Glutamatergic neuron (in vitro differentiated cells): ENCODE measurements around the gene DNASE2. TPM values are rescaled to one million over a fixed set of nuclear protein-coding genes. Genes with fewer than 3 reads are reported as not detected.

Experiments
- DNase-seq: peaks from one replicate; pipeline ENCODE4 v3.0.0; 2022
- H3K27ac Mint-ChIP-seq: one replicate; pipeline ENCODE4 v1.8.0; 2020; ENCODE audit warnings: mild to moderate bottlenecking, mixed read lengths, inconsistent platforms; ENCODE audit not compliant: unreplicated experiment
- H3K27me3 Mint-ChIP-seq: one replicate; pipeline ENCODE4 v1.8.0; 2020; ENCODE audit warnings: mild to moderate bottlenecking, moderate library complexity, mixed read lengths, inconsistent platforms; ENCODE audit not compliant: unreplicated experiment
- H3K36me3 Mint-ChIP-seq: one replicate; pipeline ENCODE4 v1.8.0; 2020; ENCODE audit warnings: mild to moderate bottlenecking, mixed read lengths, inconsistent platforms; ENCODE audit not compliant: unreplicated experiment
- H3K4me1 Mint-ChIP-seq: one replicate; pipeline ENCODE4 v1.8.0; 2020; ENCODE audit warnings: mild to moderate bottlenecking, low read depth, mixed read lengths, inconsistent platforms; ENCODE audit not compliant: unreplicated experiment
- H3K4me3 Mint-ChIP-seq: one replicate; pipeline ENCODE4 v1.8.0; 2020; ENCODE audit warnings: mild to moderate bottlenecking, mixed read lengths, inconsistent platforms; ENCODE audit not compliant: unreplicated experiment
- H3K9me3 Mint-ChIP-seq: one replicate; pipeline ENCODE4 v1.8.0; 2020; ENCODE audit warnings: mild to moderate bottlenecking, moderate library complexity, mixed read lengths, inconsistent platforms; ENCODE audit not compliant: unreplicated experiment
- microRNA-seq: library from miRNA; unstranded; fragments of <30 nt; microRNA quantifications from one replicate; pipeline ENCODE4, GENCODE V29; 2020; ENCODE audit not compliant: unreplicated experiment
- total RNA-seq: library from RNA; stranded (reverse); fragmentation: NEBNext Ultra II Directional; extraction: Animal tissue kit (Norgen Biotek cat#: 25700); gene quantifications from one replicate; pipeline ENCODE4 v1.2.1, GENCODE V29; 2021; ENCODE audit not compliant: unreplicated experiment
- TF ChIP-seq, protein P1 (sequence below): fragments of 200-600 bp; sonication (generic); IDR thresholded peaks from one replicate; pipeline ENCODE4 v1.5.0; 2021; ENCODE audit not compliant: partially characterized antibody, unreplicated experiment

Gene DNASE2
- total RNA-seq, 1 donor from 2014 or later: 7.9 TPM

DNA sequence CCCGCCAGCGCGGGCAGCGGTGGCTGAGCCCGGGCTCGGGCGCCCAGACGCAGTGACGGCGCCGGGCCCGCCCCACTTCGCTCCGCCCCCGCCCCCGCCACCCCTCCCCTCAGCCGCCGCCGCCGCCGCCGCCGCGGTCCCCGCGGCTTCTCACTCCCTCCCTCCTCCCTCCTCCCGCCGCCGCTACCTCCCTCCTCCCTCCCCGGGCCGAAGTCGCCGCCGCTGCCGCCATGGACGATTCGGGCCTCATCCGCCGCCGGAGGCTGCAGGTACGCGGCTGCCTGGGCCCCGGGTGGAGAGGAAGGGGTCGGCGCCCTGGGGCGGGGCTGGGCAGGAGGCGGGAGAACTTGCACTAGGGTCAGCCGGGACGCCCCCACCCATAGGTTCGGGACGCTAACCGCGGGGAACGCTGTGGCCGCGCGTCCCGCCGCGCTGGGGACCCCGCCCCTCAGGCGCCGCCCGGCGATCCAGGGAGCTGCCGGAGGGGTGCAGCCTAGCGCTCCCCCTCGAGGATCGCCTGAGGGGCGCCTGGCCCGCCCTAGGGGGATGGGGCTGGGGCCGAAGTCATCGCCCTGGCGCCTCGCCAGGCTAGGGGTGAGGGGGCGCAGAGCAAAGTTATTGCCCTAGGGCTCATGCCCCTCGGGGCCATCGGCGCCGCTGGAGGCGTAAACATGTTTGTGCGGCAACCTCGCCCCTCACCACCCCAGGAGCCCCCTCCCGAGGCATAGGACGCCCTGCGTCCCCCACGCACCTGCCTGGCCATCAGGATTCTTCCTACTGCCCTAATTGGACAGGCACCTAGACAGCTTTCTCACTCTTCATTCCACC is 47.3 kb downstream of the DNASE2 start:
- Mint-ChIP-seq H3K36me3 (no peaks in the 10 kb centered on the region), H3K27me3 (peaks cover 28% of the 10 kb centered on the region), H3K9me3 (peaks cover 20% of the 10 kb centered on the region), H3K4me3 (peak overlapping the region; percentile 89), H3K27ac (peak overlapping the region; percentile 19), H3K4me1 (peaks cover 27% of the 10 kb centered on the region)
- peak; percentile 81 for DNase-seq
- TF ChIP-seq, protein P1, sequence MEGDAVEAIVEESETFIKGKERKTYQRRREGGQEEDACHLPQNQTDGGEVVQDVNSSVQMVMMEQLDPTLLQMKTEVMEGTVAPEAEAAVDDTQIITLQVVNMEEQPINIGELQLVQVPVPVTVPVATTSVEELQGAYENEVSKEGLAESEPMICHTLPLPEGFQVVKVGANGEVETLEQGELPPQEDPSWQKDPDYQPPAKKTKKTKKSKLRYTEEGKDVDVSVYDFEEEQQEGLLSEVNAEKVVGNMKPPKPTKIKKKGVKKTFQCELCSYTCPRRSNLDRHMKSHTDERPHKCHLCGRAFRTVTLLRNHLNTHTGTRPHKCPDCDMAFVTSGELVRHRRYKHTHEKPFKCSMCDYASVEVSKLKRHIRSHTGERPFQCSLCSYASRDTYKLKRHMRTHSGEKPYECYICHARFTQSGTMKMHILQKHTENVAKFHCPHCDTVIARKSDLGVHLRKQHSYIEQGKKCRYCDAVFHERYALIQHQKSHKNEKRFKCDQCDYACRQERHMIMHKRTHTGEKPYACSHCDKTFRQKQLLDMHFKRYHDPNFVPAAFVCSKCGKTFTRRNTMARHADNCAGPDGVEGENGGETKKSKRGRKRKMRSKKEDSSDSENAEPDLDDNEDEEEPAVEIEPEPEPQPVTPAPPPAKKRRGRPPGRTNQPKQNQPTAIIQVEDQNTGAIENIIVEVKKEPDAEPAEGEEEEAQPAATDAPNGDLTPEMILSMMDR: no peak

DNA sequence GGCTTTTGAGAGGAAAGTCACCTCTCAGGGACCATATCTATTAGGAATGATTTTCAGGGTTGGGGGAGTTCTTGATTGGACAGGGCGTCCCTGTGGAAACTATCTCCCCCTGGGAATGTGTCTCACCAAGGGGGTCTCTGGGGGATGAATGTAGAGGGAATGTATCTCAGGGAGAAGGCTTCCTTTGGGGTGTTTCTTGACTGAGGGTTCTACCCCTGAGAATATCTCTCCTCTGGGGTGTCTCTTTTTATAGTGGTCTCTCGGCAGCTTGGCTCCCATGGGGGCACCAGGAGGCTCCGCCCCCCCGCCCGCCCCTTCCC is 47.9 kb downstream of the DNASE2 start:
- no peak for DNase-seq

DNA sequence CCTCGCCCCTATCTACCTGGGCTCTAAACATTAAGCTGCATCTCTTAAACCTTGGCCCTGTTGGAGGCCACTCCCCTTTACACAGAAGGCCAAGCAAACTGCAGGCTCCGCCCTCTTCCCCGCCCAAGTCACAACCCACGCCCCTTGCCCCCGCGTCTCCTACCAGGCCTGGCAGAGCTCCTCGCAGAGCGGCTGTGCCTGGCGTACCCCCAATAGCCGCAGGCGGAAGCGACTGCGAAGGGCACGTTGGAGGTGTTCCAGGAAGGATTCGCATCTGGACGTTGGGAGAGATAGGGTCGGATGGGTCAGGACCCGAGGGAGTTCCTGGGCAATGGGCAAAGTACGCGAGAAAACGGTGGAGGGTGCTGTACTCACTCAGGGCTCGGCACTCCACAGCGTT is 52.8 kb downstream of the DNASE2 start:
- DNase-seq: peak; percentile 73
- peaks cover 23% of the 10 kb centered on the region for H3K27me3 Mint-ChIP-seq
- TF ChIP-seq, protein P1: no peak
- H3K9me3 Mint-ChIP-seq: peaks cover 11% of the 10 kb centered on the region
- H3K4me1 Mint-ChIP-seq: peaks cover 18% of the 10 kb centered on the region
- no peak overlapping the region for H3K4me3 Mint-ChIP-seq
- no peaks in the 10 kb centered on the region for H3K36me3 Mint-ChIP-seq
- H3K27ac Mint-ChIP-seq: no peak overlapping the region

More for the DNA sequence above, 47.9 kb downstream of the DNASE2 start:
- peak overlapping the region; percentile 81 for H3K4me3 Mint-ChIP-seq
- H3K27me3 Mint-ChIP-seq: peaks cover 28% of the 10 kb centered on the region
- TF ChIP-seq, protein P1: no peak
- no peaks in the 10 kb centered on the region for H3K36me3 Mint-ChIP-seq
- H3K9me3 Mint-ChIP-seq: peaks cover 20% of the 10 kb centered on the region
- H3K27ac Mint-ChIP-seq: peak overlapping the region; percentile 79
- peaks cover 27% of the 10 kb centered on the region for H3K4me1 Mint-ChIP-seq

DNA sequence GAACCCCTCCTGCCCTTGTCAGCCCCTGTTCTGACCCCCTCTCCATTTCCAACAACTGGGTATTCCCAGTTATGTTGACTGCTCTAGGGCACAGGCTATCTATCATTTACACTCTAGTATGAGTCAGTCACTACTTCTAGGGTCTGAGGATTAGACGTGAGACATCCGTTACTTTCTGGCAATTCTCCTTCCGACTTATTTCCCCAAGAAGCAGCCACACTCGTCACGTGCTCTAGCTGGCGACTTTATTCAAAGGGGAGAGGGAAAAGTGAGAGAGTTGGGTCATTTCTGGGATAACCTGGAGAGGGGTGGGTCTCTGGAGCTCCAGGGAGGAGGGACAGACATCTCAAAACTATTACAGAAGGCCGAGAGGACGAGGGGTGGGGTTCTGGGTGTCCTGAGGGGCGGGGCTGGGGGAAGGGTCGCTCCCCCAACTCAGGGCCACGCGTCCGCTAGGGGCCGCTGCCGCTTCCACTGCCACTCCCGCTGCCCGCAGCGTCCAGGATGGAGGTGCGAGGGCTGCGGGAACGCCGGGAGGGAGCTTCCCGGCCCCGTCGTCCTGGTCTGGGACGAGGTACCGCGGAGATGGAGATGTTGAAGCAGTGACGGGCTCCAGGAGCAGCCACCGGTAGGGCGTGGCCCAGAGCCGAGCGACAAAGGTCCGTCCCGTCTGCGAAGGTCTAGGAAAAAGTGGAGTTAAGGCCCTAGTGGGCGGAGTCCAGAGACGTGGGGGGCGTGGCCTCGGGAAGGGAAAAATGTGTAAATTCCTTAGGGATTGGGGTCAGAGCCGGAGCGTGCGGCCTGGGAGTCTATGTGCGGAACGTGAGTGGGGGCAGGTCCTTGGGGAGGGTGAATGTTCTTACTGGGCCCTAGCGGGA is 55.8 kb downstream of the DNASE2 start:
- no peak overlapping the region for H3K27ac Mint-ChIP-seq
- H3K4me3 Mint-ChIP-seq: peak overlapping the region; percentile 69
- H3K36me3 Mint-ChIP-seq: no peaks in the 10 kb centered on the region
- H3K9me3 Mint-ChIP-seq: peaks cover 2% of the 10 kb centered on the region
- DNase-seq: peak; percentile 81
- peaks cover 10% of the 10 kb centered on the region for H3K27me3 Mint-ChIP-seq
- no peaks in the 10 kb centered on the region for H3K4me1 Mint-ChIP-seq
- TF ChIP-seq, protein P1: peak; percentile 65

Small RNA genes lying within 50 kb of the gene (microRNA-seq; reads per million reads assigned to microRNA genes)
- gene MIR5695 (0.41 reads per million), gene MIR6794 (10.6 reads per million, percentile 51 among the genes with 10 or more reads in this experiment)

Other genes starting within 250 kb of the DNASE2 start
- 72.2 TPM for gene MAN2B1, start 214.7 kb downstream of the DNASE2 start, total RNA-seq
- 16.3 TPM for gene WDR83, start 214.6 kb downstream of the DNASE2 start, total RNA-seq
- 116 TPM for gene DHPS, start 199.6 kb downstream of the DNASE2 start, total RNA-seq
- gene GNG14, start 193.5 kb downstream of the DNASE2 start, total RNA-seq: not detected
- 7.4 TPM for gene FBXW9, start 184.8 kb downstream of the DNASE2 start, total RNA-seq
- 135 TPM for gene TNPO2, start 157.5 kb downstream of the DNASE2 start, total RNA-seq
- 204 TPM for gene TRIR, start 146.8 kb downstream of the DNASE2 start, total RNA-seq
- 49.3 TPM for gene GET3, start 144.0 kb downstream of the DNASE2 start, total RNA-seq
- not detected for gene BEST2, start 129.7 kb downstream of the DNASE2 start, total RNA-seq
- gene HOOK2, start 105.9 kb downstream of the DNASE2 start, total RNA-seq: 40.1 TPM
- gene JUNB, start 90.0 kb downstream of the DNASE2 start, total RNA-seq: 24.9 TPM
- 671 TPM for gene PRDX2, start 79.6 kb downstream of the DNASE2 start, total RNA-seq
- gene THSD8, start 79.4 kb downstream of the DNASE2 start, total RNA-seq: 14.4 TPM
- gene RNASEH2A, start 74.9 kb downstream of the DNASE2 start, total RNA-seq: 16.7 TPM
- 4.8 TPM for gene RTBDN, start 46.9 kb downstream of the DNASE2 start, total RNA-seq
- gene MAST1, start 42.9 kb downstream of the DNASE2 start, total RNA-seq: 230 TPM
- not detected for gene KLF1, start 5.8 kb upstream of the DNASE2 start, total RNA-seq
- 34.2 TPM for gene GCDH, start 9.7 kb upstream of the DNASE2 start, total RNA-seq
- 0.59 TPM for gene SYCE2, start 37.8 kb upstream of the DNASE2 start, total RNA-seq
- 71.6 TPM for gene FARSA, start 52.3 kb upstream of the DNASE2 start, total RNA-seq
- 543 TPM for gene CALR, start 57.2 kb upstream of the DNASE2 start, total RNA-seq
- gene RAD23A, start 64.4 kb upstream of the DNASE2 start, total RNA-seq: 62.1 TPM
- 28.8 TPM for gene GADD45GIP1, start 75.8 kb upstream of the DNASE2 start, total RNA-seq
- gene DAND5, start 88.1 kb upstream of the DNASE2 start, total RNA-seq: 0.44 TPM
- gene NFIX, start 114.0 kb upstream of the DNASE2 start, total RNA-seq: 2.4 TPM
- 1.3 TPM for gene LYL1, start 221.4 kb upstream of the DNASE2 start, total RNA-seq
- gene TRMT1, start 235.3 kb upstream of the DNASE2 start, total RNA-seq: 29.2 TPM
- gene NACC1, start 236.8 kb upstream of the DNASE2 start, total RNA-seq: 68.6 TPM